ENCODE data around the gene DTNA. TPM values are rescaled to one million over a fixed set of nuclear protein-coding genes. Genes with fewer than 3 reads are reported as not detected.

Gene DTNA
- polyA plus RNA-seq, 1 donor from 2014 or later = 53.9 TPM

DNA sequence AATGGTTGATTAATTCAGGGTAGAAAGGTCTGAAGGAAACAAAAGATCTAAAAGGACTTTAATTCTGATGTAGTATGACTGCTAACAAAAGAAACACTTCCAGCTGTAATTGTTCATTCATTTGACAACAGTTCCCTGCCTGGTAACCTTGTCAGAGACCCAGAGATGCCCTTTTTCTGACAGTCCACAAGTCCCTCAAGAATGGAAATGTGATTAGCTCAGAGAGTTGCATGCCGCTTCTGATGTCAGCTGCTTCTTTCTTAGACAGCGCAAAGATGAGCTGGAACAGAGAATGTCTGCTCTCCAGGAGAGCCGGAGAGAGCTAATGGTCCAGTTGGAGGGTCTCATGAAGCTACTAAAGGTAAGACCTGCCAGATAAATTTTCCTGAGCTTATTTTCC is 153.6 kb downstream of the DTNA start:
- Histone ChIP-seq H3K9me3 (ENCODE audit: low read length) (no peaks in the 10 kb centered on the region), H3K27ac (ENCODE audit: low read length) (peak overlapping the region; percentile 18), H3K27me3 (ENCODE audit: insufficient read depth, low read depth, low read length) (no peaks in the 10 kb centered on the region), H3F3A (ENCODE audit: insufficient read depth, low read length, poor library complexity, severe bottlenecking) (no peaks in the 10 kb centered on the region), H3K36me3 (ENCODE audit: insufficient read depth, low read length) (no peaks in the 10 kb centered on the region), H3K79me2 (replicated peaks; ENCODE audit: insufficient read depth, low read length) (no peaks in the 10 kb centered on the region), H2AFZ (ENCODE audit: low read depth, low read length) (no peak overlapping the region), H3K9ac (ENCODE audit: low read length) (no peak overlapping the region), H4K20me1 (ENCODE audit: insufficient read depth) (no peaks in the 10 kb centered on the region), H3K4me2 (ENCODE audit: low read length) (no peak overlapping the region), H3K4me3 (ENCODE audit: low read length) (no peak overlapping the region), H3K9me2 (ENCODE audit: insufficient read depth, low read length) (no peaks in the 10 kb centered on the region)
- TF ChIP-seq SMC3 (conservative IDR thresholded peaks at IDR 0.05; ENCODE audit: poor library complexity) (no peak), POLR2AphosphoS5 (IDR thresholded peaks at IDR 0.05) (no peak), EZH2 (IDR thresholded peaks at IDR 0.05; ENCODE audit: borderline replicate concordance, insufficient read depth, low read length, poor library complexity, severe bottlenecking) (no peak), RAD21 (conservative IDR thresholded peaks at IDR 0.05) (no peak), EP300 (conservative IDR thresholded peaks at IDR 0.05; ENCODE audit: poor library complexity, severe bottlenecking) (no peak), TAF1 (IDR thresholded peaks at IDR 0.05; ENCODE audit: low read depth) (no peak), CTCF (IDR thresholded peaks at IDR 0.05; ENCODE audit: poor library complexity, severe bottlenecking) (no peak), MXI1 (conservative IDR thresholded peaks at IDR 0.05; ENCODE audit: poor library complexity, severe bottlenecking) (no peak)
- TF ChIP-seq, protein P1, sequence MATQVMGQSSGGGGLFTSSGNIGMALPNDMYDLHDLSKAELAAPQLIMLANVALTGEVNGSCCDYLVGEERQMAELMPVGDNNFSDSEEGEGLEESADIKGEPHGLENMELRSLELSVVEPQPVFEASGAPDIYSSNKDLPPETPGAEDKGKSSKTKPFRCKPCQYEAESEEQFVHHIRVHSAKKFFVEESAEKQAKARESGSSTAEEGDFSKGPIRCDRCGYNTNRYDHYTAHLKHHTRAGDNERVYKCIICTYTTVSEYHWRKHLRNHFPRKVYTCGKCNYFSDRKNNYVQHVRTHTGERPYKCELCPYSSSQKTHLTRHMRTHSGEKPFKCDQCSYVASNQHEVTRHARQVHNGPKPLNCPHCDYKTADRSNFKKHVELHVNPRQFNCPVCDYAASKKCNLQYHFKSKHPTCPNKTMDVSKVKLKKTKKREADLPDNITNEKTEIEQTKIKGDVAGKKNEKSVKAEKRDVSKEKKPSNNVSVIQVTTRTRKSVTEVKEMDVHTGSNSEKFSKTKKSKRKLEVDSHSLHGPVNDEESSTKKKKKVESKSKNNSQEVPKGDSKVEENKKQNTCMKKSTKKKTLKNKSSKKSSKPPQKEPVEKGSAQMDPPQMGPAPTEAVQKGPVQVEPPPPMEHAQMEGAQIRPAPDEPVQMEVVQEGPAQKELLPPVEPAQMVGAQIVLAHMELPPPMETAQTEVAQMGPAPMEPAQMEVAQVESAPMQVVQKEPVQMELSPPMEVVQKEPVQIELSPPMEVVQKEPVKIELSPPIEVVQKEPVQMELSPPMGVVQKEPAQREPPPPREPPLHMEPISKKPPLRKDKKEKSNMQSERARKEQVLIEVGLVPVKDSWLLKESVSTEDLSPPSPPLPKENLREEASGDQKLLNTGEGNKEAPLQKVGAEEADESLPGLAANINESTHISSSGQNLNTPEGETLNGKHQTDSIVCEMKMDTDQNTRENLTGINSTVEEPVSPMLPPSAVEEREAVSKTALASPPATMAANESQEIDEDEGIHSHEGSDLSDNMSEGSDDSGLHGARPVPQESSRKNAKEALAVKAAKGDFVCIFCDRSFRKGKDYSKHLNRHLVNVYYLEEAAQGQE (IDR thresholded peaks at IDR 0.05; ENCODE audit: borderline replicate concordance) = no peak

DNA sequence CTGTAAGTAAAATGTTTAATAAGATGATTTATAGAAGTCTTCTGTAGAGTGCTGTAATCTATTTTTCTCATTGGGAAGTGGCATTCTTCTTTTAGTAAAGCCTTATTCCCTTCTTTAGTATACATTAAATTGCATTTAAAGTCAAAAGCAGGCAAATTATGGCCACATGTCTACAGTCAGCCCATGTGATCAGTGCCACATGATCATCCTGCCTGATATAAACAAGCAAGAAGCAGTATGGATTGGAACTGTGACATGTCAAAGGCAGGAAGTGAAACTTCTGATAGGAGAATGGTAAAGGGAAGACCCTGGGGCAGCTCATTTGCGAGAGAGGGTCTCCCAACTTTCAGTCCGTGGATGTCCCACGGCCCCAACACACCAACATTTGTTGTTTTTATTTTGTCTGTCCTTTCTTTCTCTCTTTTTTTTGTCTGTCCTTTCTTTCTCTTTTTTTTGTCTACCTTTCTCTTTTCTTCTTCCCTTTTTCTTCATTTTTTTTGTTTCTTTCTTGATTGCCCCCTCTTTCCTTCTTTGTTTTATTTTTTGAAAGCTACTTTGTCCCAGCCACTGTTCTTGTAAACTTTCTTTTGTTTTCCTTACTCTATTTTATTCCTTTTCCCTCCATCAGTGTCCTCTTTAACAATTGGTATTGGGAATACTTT is 154.9 kb downstream of the DTNA start:
- no peaks in the 10 kb centered on the region for H3K9me3 ChIP-seq (ENCODE audit: low read length)
- no peaks in the 10 kb centered on the region for H3K27me3 ChIP-seq (ENCODE audit: insufficient read depth, low read depth, low read length)
- H3K36me3 ChIP-seq (ENCODE audit: insufficient read depth, low read length) = no peaks in the 10 kb centered on the region
- H2AFZ ChIP-seq (ENCODE audit: low read depth, low read length) = no peak overlapping the region
- no peak overlapping the region for H3K9ac ChIP-seq (ENCODE audit: low read length)
- H3K4me3 ChIP-seq (ENCODE audit: low read length) = no peak overlapping the region
- H3K4me2 ChIP-seq (ENCODE audit: low read length) = no peak overlapping the region
- H3F3A ChIP-seq (ENCODE audit: insufficient read depth, low read length, poor library complexity, severe bottlenecking) = no peaks in the 10 kb centered on the region
- no peaks in the 10 kb centered on the region for H3K79me2 ChIP-seq (replicated peaks; ENCODE audit: insufficient read depth, low read length)
- H3K27ac ChIP-seq (ENCODE audit: low read length) = no peak overlapping the region
- H3K9me2 ChIP-seq (ENCODE audit: insufficient read depth, low read length) = no peaks in the 10 kb centered on the region
- TF ChIP-seq RAD21 (conservative IDR thresholded peaks at IDR 0.05) (no peak), CTCF (IDR thresholded peaks at IDR 0.05; ENCODE audit: poor library complexity, severe bottlenecking) (no peak), MXI1 (conservative IDR thresholded peaks at IDR 0.05; ENCODE audit: poor library complexity, severe bottlenecking) (no peak), EP300 (conservative IDR thresholded peaks at IDR 0.05; ENCODE audit: poor library complexity, severe bottlenecking) (no peak), TAF1 (IDR thresholded peaks at IDR 0.05; ENCODE audit: low read depth) (no peak), POLR2AphosphoS5 (IDR thresholded peaks at IDR 0.05) (no peak)
- TF ChIP-seq, protein P1 (IDR thresholded peaks at IDR 0.05; ENCODE audit: borderline replicate concordance) = no peak
- H4K20me1 ChIP-seq (ENCODE audit: insufficient read depth) = no peaks in the 10 kb centered on the region
